HG03378 (cell line): Measurements from ENCODE around the gene FEM1B.
"Not testable (repeated sequence)": the region's sequence is repeated elsewhere in the genome, so short reads cannot be mapped to it uniquely, and the experiment has no call there.

ENCODE experiments used
- ATAC-seq: cut with Tn5 transposase; IDR thresholded peaks from one replicate; pipeline ENCODE4 v1.9.1; 2021; ENCODE audit warnings: mild to moderate bottlenecking, moderate library complexity; ENCODE audit not compliant: unreplicated experiment

Gene FEM1B

DNA sequence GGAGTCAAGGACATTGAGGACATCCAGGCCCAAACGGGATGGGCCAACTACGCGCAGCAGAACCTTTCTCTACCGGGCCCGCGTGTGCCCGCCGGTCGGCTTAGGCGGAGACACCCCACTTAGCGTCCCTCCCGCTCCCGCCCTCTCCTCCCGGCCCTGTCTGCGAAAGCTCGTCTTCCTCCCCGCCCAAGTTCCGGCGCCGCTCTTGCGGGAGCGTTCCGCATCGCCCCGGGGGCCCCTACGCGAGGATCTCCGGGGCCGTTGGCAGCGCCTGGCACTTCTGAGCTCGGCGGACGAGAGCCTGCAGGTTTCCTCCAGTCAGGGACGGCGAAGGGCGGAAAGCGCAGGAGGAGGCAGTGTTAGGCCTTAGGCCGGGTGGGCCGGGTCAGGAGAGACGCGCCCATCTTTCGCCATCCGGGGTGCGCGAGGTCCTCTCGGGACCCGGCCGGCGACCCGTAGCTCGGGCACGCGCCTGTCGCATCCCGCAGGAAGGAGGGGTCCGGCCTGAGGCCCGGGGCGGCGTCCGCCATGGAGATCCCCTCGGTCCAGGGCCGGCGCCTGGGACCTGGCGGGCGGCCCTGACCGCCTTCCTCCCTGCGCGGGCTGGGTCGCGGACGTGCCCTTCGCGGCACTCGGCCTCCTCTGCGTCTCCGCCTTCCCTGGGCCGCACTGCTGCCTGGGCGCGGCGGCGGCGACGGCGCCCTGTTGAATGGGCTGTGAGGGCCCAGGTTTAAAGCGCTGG, at the start of gene FEM1B:
FEM1B (plus strand) TSS at position 143 of the 742 bp plus-strand sequence. CDS start 673 bp downstream, outside the sequence.
- peak; percentile 58 for ATAC-seq

DNA sequence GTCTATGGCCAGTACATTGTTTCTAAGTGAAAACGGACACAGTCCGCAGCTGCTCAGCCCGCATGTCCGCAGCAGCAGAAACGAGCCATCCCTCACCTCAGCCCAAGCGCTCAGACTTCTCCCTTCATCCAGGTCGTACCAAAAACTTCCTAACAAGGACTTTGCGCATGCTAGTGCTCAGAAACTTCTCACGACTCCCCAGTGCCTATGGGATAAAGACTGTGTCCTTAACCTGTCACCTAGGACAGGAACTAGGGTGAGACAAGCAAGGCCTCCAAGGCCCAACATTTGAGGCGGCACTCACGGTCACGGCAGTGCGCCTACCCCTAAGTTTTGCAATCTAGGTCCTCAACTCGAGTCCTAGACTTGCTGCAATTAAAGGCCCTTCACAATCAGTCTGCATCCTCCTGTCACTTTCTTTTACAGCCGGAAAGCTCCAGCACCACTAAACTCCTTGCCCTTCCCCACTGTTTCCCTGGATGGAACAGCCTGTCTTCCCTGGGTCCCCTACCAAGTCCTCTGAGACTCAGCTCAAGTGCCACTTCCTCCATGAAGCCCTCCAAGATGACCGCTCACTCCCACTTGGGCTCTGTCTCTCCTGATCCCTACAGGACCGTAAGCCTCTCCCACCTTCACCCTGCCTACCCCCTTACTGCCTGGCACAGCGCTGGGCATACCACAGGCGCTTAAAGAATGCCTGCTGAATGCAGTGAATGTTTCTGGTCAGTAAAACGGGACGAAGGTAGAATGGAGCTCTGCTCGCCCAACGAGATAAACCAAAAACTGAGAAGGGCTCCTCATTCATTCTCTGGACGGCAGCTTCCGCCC, 49.2 kb upstream of the FEM1B start:
- no peak for ATAC-seq

DNA sequence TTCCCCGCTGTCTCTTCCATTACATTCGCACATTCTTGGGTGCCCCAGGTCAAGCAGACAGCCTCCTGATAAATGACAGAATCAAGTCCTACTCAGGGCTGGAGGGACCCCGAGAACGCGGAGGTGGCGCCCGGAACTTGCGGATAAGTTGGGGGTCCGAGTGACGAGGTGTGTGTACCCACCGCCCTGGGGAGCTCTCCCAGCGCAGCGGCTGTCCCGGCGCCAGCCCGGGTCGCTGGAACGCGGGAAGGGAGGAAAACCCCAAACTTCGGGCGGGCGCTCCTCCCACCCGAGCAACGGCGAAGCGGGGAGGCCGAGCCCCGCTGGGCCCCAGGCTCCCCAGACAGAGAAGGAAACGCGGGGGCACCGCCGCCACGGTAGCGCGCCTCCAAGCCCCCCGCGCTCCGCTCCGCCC, 48.6 kb upstream of the FEM1B start:
- peak; percentile 12 for ATAC-seq

- peak; percentile 44 for ATAC-seq
Measured at GRCh38 chr15:68229386-68230156, 48.0 kb upstream of the FEM1B start, which contains the start of gene CLN6. CLN6 (minus strand) TSS chr15:68229728; CDS start chr15:68229584, 144 bp downstream.

GRCh38 chr15:68230157-68231100, 47.1 kb upstream of the FEM1B start:
- ATAC-seq: no peak

DNA sequence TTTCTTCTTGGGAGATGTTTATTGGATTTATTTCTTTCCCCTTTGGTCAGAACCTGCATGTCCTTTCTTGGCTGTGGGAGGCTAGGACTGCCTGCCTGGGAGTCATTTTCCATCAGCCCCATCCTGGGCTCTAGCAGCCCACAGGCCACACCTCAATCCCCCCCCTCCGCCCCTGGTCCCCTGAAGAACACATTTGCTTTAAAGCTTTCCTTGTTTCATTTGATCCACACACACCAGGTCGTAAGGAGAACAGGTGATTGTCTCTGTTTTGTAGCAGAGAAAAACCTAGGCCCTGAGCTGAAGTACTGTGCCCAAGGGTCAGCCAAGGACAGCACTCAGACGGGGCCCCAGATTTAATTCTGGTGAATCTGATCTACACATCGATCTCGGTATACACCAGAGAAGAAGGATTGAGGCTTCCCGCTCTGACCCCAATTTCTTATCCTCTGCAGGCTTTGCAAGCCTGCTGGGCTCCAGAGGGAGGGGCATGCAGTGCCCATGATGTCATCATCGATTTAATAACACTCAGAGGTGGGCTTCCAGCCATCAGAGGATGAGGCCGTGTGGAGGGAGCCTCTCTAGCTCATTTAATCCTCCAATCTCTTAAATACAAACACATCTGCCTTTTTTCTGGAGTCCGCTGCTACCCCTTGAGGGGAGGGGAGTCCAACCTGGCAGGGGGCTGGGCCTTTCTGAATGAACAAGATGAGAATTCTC, 46.3 kb upstream of the FEM1B start:
- ATAC-seq: no peak

GRCh38 chr15:68232449-68232848, 45.1 kb upstream of the FEM1B start:
- ATAC-seq: no peak

DNA sequence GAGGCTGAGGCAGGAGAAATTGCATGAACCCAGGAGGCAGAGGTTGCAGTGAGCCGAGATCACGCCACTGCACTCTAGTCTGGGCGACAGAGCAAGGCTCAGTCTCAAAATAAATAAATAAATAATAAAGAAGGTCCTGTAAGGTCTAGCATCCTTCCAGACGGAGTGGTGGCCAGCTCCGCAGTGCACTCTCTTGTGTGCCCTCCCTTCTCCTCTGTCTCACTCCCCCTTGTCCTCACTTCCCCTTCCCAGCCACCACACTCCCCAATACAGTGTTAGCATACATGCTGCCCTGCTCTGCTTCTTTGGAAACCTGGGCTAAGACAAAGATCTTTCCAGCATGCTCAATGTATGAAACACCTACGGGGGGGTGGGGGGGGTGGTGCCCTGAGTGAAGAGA, 44.6 kb upstream of the FEM1B start:
- no peak for ATAC-seq

DNA sequence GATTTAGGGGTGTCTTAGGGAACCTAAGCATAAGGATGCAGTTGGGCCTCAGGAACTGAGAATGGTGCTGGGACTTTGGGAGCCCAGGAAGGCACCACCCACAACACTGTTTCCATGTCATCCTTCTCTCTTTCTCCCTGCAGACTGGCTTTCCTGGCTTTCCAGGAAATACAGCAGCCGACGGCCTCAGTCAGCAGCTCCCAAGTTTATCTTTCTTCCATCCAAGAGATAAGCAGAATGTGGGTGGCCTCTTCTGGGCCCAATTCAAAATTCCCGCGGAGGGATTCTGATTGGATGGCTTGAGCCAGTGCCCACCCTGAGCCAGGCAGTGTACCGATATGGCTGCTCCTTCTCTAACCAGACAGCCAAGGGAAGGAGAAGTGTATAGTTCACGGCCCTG, 43.5 kb upstream of the FEM1B start:
- ATAC-seq: no peak

DNA sequence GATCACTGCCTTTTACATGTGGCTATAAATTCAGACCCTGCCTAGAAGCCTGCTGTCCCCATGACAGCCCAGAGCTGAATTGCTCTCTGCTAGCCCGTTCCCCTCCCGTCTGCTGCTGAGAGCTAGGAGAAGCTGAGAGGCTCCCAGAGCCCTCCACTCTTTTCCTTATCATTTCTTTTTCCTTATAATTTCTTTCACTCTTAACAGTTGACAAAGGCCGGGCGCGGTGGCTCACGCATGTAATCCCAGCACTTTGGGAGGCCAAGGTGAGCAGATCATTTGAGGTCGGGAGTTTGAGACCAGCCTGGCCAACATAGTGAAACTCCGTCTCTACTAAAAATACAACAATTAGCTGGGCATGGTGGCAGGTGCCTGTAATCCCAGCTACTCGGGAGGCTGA, 43.0 kb upstream of the FEM1B start:
- ATAC-seq: not testable (repeated sequence)

DNA sequence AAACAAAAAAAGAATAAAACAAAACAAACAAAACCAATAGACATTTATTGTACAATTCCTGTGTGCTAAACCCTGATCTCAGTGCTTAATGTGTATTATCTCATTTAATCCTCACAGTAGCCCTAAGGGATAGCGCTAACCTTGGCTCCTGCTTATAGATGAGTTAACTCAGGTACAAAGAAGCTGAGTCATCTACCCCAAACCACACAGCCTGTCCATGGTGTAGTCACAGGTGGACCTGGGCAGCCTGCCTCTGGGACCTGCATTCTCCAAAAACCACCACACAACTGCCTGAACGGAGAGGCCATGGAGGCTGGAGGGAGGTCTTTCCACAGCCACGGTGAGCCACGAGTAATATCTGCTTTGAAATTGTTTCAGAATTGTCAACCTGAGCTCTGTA, 42.5 kb upstream of the FEM1B start:
- ATAC-seq: no peak

GRCh38 chr15:68239025-68239424, 38.5 kb upstream of the FEM1B start:
- ATAC-seq: no peak

DNA sequence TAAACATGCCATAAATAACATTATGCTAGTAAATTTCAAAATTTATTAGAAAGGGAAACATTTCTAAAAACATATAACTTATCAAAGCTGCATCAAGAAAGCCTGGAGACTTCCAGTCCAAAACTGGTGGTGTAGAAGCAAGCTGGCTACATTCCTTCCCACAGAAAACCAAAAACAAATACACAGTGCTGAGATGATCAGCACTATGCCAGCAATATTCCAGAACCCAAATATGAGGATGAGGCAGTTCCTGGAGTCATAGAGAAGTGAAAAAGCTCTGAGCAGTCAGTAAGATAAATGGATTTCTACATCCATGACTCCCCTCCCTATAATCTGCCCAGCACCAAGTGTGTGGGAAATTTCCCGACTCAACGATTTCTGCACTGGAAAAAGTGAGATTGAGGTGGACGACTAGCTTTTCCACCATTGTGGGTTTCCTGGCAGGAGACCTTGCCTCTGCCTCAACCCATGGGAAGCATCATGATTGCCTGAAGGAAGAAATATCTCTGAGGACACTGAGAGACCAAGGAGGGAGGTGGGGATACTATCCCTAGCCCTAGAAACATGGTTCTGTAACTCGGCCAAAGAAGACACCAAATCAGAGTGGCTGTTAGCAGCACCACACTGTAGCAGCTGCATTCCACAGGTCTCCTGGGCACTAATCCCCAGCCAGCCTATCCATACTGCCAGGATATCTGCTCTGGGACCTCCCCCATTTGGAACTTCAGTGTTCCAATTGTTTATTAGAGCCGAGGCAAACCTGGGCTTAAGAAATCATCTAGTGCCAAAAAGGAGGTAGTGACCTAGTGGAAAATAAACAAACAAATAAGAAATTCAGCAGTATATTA, 36.2 kb upstream of the FEM1B start:
- ATAC-seq: no peak

DNA sequence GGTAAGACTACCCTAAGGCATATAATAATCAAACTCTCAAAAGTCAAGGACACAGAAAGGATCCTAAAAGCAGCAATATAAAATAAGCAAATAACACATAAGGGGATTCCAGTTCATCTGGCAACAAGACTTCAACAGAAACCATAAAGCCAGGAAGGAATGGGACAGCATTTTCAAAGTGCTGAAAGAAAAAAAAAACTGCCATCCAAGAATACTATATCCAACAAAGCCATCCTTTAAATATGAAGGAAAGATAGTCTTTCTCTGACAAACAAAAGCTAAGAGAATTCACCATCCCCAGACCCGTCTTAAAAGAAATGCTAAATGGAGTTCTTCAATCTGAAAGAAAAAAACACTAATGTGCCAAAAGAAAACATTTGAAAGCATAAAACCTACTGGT, 33.3 kb upstream of the FEM1B start:
- ATAC-seq: no peak

GRCh38 chr15:68249058-68249713, 28.4 kb upstream of the FEM1B start:
- no peak for ATAC-seq

DNA sequence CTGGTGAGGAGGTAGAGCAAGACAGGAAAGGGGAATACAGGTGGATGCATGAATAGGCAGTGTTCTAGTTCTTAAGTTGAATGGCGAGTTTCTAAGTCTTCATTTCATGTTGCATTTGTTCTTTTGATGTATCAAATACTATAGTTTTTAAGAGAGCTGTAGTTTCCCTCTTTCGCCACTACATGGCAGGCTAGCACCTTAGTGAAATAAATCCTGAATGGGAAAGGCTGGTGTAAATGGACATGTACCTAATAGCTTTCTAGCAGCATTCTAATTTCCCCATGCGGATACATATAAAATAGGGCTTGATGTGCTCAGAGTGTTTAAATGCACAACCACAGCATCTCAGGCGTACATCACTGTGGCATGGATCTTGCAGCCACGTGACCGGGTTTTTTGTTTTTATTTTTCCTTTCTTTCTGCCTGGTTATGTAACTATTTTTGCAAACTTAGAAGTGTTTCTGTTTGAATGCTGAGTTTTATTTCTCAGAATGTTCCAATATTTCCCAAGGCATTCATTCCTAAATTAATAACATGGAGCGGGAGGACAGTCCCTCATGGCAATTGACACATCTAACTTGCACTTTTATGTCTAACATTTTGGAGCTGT, 24.5 kb upstream of the FEM1B start:
- no peak for ATAC-seq

DNA sequence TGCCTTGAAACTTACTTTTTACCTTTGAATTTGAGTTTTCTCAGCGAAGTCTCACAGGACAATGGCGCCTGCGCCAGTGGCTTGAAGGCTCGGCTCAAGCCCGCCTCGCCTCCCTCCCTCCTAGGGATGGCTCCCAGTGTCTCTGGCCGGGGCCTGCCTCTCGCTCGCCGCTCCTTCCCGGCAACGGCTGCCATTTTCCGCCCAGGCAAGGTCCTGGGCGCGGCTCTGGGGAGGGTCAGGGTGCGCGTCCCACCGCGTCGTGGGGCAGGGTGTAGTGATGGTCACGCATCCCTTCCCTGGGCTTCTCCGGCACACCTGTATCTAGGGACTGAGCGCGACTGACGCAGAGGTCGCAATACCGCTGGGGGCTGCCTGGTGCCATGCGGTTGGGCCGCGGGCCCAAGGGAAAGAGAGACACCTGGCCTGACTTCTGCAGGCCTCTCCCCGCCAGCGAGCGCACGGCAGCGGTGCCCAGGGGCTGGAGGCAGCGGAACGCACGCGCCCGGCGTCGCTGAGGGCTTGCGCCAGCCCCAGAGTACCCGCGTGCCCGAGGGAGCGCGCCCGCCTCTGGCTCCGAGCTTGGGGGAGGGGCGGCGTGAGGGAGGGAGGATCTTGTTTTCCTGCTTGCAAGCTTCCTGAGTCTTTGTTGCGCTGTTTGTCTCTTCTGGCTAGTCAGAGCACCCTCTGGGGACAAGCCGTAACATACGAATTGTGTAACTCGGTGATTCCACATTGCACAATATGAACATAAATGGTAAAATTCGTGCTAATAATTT, 20.7 kb upstream of the FEM1B start:
- ATAC-seq: no peak
